ENCODE data around the gene VCL. TPM values are rescaled to one million over a fixed set of nuclear protein-coding genes. Genes with fewer than 3 reads are reported as not detected.

Gene VCL
- total and polyA plus RNA-seq, 4 donors, result 4.3 to 37.8 (median 17.3) TPM

GRCh38 chr10:74120911-74121310, 123.0 kb downstream of the VCL start:
- no peaks in the 10 kb centered on the region for H3K27me3 ChIP-seq (ENCODE audit: control insufficient read depth in 4 of 4, insufficient read depth in 4 of 4, low read length in 3 of 4)
- no peaks in the 10 kb centered on the region for H3K9me3 ChIP-seq (ENCODE audit: control insufficient read depth in 4 of 4, low read length in 3 of 4)
- H3K27ac ChIP-seq (ENCODE audit: low read depth in 1 of 2, low read length in 2 of 2), result no peak overlapping the region
- no peak for DNase-seq (ENCODE audit: low spot score)
- no peaks in the 10 kb centered on the region for H3K4me1 ChIP-seq (ENCODE audit: control insufficient read depth in 4 of 4, insufficient read depth in 4 of 4, low read length in 3 of 4)
- peaks cover 12 to 69% (median 52%) of the 10 kb centered on the region in 4 donors for H3K36me3 ChIP-seq (ENCODE audit: control insufficient read depth in 4 of 4, insufficient read depth in 3 of 4, low read depth in 1 of 4, low read length in 3 of 4)
- TF ChIP-seq HNF4G (IDR thresholded peaks at IDR 0.05) (no peak), NR2F2 (IDR thresholded peaks at IDR 0.05) (no peak), SP1 (IDR thresholded peaks at IDR 0.05) (no peak), GABPA (IDR thresholded peaks at IDR 0.05 in 1 of 2, conservative IDR thresholded peaks at IDR 0.05 in 1 of 2) (no peak), MAX (IDR thresholded peaks at IDR 0.05) (no peak), TAF1 (conservative IDR thresholded peaks at IDR 0.05) (no peak), FOXA1 (IDR thresholded peaks at IDR 0.05) (no peak), EGR1 (IDR thresholded peaks at IDR 0.05; ENCODE audit: low read depth in 2 of 2) (no peak), FOXA2 (IDR thresholded peaks at IDR 0.05) (no peak), JUND (IDR thresholded peaks at IDR 0.05) (no peak), YY1 (IDR thresholded peaks at IDR 0.05) (no peak), RAD21 (IDR thresholded peaks at IDR 0.05) (no peak), RXRA (IDR thresholded peaks at IDR 0.05) (no peak), HNF4A (conservative IDR thresholded peaks at IDR 0.05) (no peak)
- TF ChIP-seq, protein P1, sequence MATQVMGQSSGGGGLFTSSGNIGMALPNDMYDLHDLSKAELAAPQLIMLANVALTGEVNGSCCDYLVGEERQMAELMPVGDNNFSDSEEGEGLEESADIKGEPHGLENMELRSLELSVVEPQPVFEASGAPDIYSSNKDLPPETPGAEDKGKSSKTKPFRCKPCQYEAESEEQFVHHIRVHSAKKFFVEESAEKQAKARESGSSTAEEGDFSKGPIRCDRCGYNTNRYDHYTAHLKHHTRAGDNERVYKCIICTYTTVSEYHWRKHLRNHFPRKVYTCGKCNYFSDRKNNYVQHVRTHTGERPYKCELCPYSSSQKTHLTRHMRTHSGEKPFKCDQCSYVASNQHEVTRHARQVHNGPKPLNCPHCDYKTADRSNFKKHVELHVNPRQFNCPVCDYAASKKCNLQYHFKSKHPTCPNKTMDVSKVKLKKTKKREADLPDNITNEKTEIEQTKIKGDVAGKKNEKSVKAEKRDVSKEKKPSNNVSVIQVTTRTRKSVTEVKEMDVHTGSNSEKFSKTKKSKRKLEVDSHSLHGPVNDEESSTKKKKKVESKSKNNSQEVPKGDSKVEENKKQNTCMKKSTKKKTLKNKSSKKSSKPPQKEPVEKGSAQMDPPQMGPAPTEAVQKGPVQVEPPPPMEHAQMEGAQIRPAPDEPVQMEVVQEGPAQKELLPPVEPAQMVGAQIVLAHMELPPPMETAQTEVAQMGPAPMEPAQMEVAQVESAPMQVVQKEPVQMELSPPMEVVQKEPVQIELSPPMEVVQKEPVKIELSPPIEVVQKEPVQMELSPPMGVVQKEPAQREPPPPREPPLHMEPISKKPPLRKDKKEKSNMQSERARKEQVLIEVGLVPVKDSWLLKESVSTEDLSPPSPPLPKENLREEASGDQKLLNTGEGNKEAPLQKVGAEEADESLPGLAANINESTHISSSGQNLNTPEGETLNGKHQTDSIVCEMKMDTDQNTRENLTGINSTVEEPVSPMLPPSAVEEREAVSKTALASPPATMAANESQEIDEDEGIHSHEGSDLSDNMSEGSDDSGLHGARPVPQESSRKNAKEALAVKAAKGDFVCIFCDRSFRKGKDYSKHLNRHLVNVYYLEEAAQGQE (IDR thresholded peaks at IDR 0.05), result no peak
- TF ChIP-seq, protein P2, sequence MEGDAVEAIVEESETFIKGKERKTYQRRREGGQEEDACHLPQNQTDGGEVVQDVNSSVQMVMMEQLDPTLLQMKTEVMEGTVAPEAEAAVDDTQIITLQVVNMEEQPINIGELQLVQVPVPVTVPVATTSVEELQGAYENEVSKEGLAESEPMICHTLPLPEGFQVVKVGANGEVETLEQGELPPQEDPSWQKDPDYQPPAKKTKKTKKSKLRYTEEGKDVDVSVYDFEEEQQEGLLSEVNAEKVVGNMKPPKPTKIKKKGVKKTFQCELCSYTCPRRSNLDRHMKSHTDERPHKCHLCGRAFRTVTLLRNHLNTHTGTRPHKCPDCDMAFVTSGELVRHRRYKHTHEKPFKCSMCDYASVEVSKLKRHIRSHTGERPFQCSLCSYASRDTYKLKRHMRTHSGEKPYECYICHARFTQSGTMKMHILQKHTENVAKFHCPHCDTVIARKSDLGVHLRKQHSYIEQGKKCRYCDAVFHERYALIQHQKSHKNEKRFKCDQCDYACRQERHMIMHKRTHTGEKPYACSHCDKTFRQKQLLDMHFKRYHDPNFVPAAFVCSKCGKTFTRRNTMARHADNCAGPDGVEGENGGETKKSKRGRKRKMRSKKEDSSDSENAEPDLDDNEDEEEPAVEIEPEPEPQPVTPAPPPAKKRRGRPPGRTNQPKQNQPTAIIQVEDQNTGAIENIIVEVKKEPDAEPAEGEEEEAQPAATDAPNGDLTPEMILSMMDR (IDR thresholded peaks at IDR 0.05; ENCODE audit: low read depth, low read length, missing input control), result no peak
- TF ChIP-seq, protein P3, sequence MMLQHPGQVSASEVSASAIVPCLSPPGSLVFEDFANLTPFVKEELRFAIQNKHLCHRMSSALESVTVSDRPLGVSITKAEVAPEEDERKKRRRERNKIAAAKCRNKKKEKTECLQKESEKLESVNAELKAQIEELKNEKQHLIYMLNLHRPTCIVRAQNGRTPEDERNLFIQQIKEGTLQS (IDR thresholded peaks at IDR 0.05), result no peak
- TF ChIP-seq, protein P4, sequence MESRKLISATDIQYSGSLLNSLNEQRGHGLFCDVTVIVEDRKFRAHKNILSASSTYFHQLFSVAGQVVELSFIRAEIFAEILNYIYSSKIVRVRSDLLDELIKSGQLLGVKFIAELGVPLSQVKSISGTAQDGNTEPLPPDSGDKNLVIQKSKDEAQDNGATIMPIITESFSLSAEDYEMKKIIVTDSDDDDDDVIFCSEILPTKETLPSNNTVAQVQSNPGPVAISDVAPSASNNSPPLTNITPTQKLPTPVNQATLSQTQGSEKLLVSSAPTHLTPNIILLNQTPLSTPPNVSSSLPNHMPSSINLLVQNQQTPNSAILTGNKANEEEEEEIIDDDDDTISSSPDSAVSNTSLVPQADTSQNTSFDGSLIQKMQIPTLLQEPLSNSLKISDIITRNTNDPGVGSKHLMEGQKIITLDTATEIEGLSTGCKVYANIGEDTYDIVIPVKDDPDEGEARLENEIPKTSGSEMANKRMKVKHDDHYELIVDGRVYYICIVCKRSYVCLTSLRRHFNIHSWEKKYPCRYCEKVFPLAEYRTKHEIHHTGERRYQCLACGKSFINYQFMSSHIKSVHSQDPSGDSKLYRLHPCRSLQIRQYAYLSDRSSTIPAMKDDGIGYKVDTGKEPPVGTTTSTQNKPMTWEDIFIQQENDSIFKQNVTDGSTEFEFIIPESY (IDR thresholded peaks at IDR 0.05), result no peak
- no peak overlapping the region for H3K9ac ChIP-seq (ENCODE audit: low read depth in 1 of 2, low read length in 2 of 2)
- no peak overlapping the region for H3K4me3 ChIP-seq (ENCODE audit: low read depth in 1 of 3, low read length in 3 of 3)
- WGBS, result 76% methylated on average over 1 of the region's 1 CpG
